Measurements from ENCODE around the gene EVPL. TPM values are rescaled to one million over a fixed set of nuclear protein-coding genes. Genes with fewer than 3 reads are reported as not detected.
"Not testable (repeated sequence)": the region's sequence is repeated elsewhere in the genome, so short reads cannot be mapped to it uniquely, and the experiment has no call there.

The EVPL gene
- polyA plus RNA-seq, 1 experiment, result not detected

- POLR2A ChIA-PET, result no interaction called here
These were observed 22.9 kb upstream of the EVPL start for GRCh38 chr17:76049836-76050537.

GRCh38 chr17:76049239-76049638 is 22.1 kb upstream of the EVPL start:
- DNase-seq (ENCODE audit: low read depth), result no peak
- CTCF ChIA-PET, result interaction anchor here (0.7 to 2.5 kb wide), 3 partner anchors 23 to 35 kb away, joined by 3 to 7 read pairs (median 4); partner anchors contain the start of gene SRP68
- peaks cover 34% of the 10 kb centered on the region for H3K36me3 ChIP-seq (ENCODE audit: control insufficient read depth, insufficient read depth, low read length)
- no peak for TF ChIP-seq CTCF (IDR thresholded peaks at IDR 0.05; ENCODE audit: insufficient read depth, low read depth, low read length)
- H3K4me3 ChIP-seq (ENCODE audit: low read depth, low read length), result no peak overlapping the region
- POLR2A ChIA-PET, result no interaction called here
- H3K27me3 ChIP-seq (ENCODE audit: control insufficient read depth, insufficient read depth, low read length), result no peaks in the 10 kb centered on the region

More at GRCh38 chr17:76049836-76050537, 22.9 kb upstream of the EVPL start:
- TF ChIP-seq CTCF (IDR thresholded peaks at IDR 0.05; ENCODE audit: insufficient read depth, low read depth, low read length), result no peak
- no peak overlapping the region for H3K4me3 ChIP-seq (ENCODE audit: low read depth, low read length)
- H3K36me3 ChIP-seq (ENCODE audit: control insufficient read depth, insufficient read depth, low read length), result peaks cover 30% of the 10 kb centered on the region
- CTCF ChIA-PET, result interaction anchor here (1.1 to 2.5 kb wide), 3 partner anchors 16 to 36 kb away, joined by 3 to 7 read pairs (median 4); no protein-coding TSS in a partner anchor
- no peak for DNase-seq (ENCODE audit: low read depth)
- no peaks in the 10 kb centered on the region for H3K27me3 ChIP-seq (ENCODE audit: control insufficient read depth, insufficient read depth, low read length)

GRCh38 chr17:76048711-76049110 is 21.6 kb upstream of the EVPL start:
- TF ChIP-seq CTCF (IDR thresholded peaks at IDR 0.05; ENCODE audit: insufficient read depth, low read depth, low read length), result no peak
- ChIA-PET POLR2A (no interaction called here), CTCF (interaction anchor here (0.7 to 2.5 kb wide), 3 partner anchors 24 to 34 kb away, joined by 3 to 7 read pairs (median 4); partner anchors contain the start of gene SRP68)
- Histone ChIP-seq H3K4me3 (ENCODE audit: low read depth, low read length) (no peak overlapping the region), H3K27me3 (ENCODE audit: control insufficient read depth, insufficient read depth, low read length) (no peaks in the 10 kb centered on the region), H3K36me3 (ENCODE audit: control insufficient read depth, insufficient read depth, low read length) (peaks cover 33% of the 10 kb centered on the region)
- DNase-seq (ENCODE audit: low read depth), result no peak

DNA sequence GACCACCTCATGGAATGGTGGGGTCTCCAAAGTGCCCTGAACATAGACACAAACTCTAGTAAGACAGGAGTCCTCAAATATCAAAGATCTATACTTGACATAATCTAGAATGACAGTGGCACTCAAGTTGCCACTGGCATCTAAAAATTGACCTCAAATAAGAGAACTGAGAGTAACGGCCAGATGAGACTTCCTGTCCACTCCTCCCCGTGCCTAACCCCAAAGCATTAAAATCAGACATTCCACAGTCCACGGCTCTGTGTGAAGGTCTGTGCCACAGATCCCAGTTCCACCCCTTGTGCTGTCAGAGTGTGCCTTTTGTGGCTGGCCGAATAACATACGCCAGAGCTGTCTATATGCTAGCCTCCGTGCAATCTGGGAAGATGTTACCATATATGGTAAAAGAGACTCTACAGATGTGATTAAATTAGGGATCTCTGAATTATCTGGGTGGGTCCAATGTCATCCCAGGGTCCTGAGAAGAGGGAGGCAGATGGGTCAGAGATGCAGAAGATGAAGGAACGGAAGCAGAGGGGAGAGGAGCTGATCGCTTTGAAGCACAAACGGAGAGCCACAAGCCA is 21.0 kb upstream of the EVPL start:
- POLR2A ChIA-PET, result no interaction called here
- no peak for TF ChIP-seq CTCF (IDR thresholded peaks at IDR 0.05; ENCODE audit: insufficient read depth, low read depth, low read length)
- Histone ChIP-seq H3K36me3 (ENCODE audit: control insufficient read depth, insufficient read depth, low read length) (peaks cover 37% of the 10 kb centered on the region), H3K27me3 (ENCODE audit: control insufficient read depth, insufficient read depth, low read length) (no peaks in the 10 kb centered on the region), H3K4me3 (ENCODE audit: low read depth, low read length) (no peak overlapping the region)
- no peak for DNase-seq (ENCODE audit: low read depth)
- CTCF ChIA-PET, result interaction anchor here (1.3 to 2.1 kb wide), 3 partner anchors 23 to 34 kb away, joined by 3 to 9 read pairs (median 4); no protein-coding TSS in a partner anchor

- ChIA-PET POLR2A (no interaction called here), CTCF (interaction anchor here (0.8 kb wide), 1 partner anchor 76 kb away, joined by 3 read pairs; no protein-coding TSS in a partner anchor)
- DNase-seq (ENCODE audit: low read depth), result no peak
- no peak for TF ChIP-seq CTCF (IDR thresholded peaks at IDR 0.05; ENCODE audit: insufficient read depth, low read depth, low read length)
- no peak overlapping the region for H3K4me3 ChIP-seq (ENCODE audit: low read depth, low read length)
- H3K36me3 ChIP-seq (ENCODE audit: control insufficient read depth, insufficient read depth, low read length), result peaks cover 41% of the 10 kb centered on the region
- no peaks in the 10 kb centered on the region for H3K27me3 ChIP-seq (ENCODE audit: control insufficient read depth, insufficient read depth, low read length)
These were observed 19.0 kb upstream of the EVPL start for GRCh38 chr17:76046064-76046463.

- POLR2A ChIA-PET; CTCF ChIA-PET; DNase-seq (ENCODE audit: low read depth); H3K4me3 ChIP-seq (ENCODE audit: low read depth, low read length); H3K27me3 ChIP-seq (ENCODE audit: control insufficient read depth, insufficient read depth, low read length): not testable (repeated sequence)
- peaks cover 47% of the 10 kb centered on the region for H3K36me3 ChIP-seq (ENCODE audit: control insufficient read depth, insufficient read depth, low read length)
These were observed 17.4 kb upstream of the EVPL start for GRCh38 chr17:76044475-76045007.

DNA sequence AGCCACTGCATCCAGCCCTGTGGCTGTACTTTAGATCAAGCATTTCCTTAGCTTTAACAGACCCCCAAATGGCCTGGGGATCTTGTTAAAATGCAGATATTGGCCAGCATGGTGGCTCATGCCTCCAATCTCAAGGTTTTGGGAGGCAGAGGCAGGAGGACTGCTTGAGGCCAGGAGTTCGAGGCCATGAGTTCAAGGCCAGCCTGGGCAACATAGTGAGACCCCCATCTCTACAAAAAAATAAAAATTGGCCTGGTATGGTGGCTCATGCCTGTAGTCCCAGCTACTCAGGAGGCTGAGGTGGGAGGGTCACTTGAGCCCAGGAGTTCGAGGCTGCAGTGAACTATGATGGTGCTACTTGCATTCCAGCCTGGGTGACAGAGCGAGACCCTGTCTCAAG is 15.8 kb upstream of the EVPL start:
- POLR2A ChIA-PET, result not testable (repeated sequence)
- peaks cover 50% of the 10 kb centered on the region for H3K36me3 ChIP-seq (ENCODE audit: control insufficient read depth, insufficient read depth, low read length)
- CTCF ChIA-PET, result interaction anchor here (1.2 kb wide), 2 partner anchors 22 to 28 kb away, joined by 3 to 4 read pairs; no protein-coding TSS in a partner anchor

More for the DNA sequence above, 15.8 kb upstream of the EVPL start:
- DNase-seq (ENCODE audit: low read depth); H3K27me3 ChIP-seq (ENCODE audit: control insufficient read depth, insufficient read depth, low read length); H3K4me3 ChIP-seq (ENCODE audit: low read depth, low read length): not testable (repeated sequence)
